ENCODE results near the gene TNFSF10.

DNA sequence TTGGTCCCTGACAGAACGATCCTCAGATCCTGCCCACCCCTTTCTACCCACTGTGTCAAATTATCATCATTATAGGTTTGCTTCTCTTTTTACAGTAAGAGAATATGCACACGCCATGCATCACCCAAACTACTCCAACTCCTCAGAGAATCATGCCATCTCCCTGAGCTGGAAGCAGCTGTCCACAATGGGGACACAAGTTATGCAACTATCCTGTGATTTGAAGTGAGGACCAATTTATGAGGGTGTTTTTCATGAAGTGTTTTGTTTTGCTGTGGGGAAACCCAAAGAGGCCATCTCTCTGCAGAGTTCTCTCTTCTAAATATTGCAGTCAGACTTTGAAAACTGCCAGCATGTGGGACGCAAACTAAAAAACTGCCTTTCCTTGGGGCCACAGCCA is 35.8 kb upstream of the TNFSF10 start:
- TF ChIP-seq, protein P1, sequence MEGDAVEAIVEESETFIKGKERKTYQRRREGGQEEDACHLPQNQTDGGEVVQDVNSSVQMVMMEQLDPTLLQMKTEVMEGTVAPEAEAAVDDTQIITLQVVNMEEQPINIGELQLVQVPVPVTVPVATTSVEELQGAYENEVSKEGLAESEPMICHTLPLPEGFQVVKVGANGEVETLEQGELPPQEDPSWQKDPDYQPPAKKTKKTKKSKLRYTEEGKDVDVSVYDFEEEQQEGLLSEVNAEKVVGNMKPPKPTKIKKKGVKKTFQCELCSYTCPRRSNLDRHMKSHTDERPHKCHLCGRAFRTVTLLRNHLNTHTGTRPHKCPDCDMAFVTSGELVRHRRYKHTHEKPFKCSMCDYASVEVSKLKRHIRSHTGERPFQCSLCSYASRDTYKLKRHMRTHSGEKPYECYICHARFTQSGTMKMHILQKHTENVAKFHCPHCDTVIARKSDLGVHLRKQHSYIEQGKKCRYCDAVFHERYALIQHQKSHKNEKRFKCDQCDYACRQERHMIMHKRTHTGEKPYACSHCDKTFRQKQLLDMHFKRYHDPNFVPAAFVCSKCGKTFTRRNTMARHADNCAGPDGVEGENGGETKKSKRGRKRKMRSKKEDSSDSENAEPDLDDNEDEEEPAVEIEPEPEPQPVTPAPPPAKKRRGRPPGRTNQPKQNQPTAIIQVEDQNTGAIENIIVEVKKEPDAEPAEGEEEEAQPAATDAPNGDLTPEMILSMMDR (conservative IDR thresholded peaks at IDR 0.05; ENCODE audit: low read length): no peak
- no peak for TF ChIP-seq EZH2phosphoT487 (IDR thresholded peaks at IDR 0.05; ENCODE audit: borderline replicate concordance)

Measured in Loucy (cell line).